Neural cell (in vitro differentiated cells): ENCODE measurements around the gene GALNT14.

Experiments
- CTCF ChIP-seq: fragments of 450-650 bp; IDR thresholded peaks from 2 replicates; pipeline ENCODE4 v1.5.1; 2014; ENCODE audit warnings: antibody characterized with exemption, mild to moderate bottlenecking, moderate library complexity; ENCODE audit not compliant: poor library complexity, severe bottlenecking
- EP300 ChIP-seq: fragments of 450-650 bp; conservative IDR thresholded peaks from 2 replicates; pipeline ENCODE4 v1.6.1; 2014; ENCODE audit warnings: antibody characterized with exemption, mild to moderate bottlenecking, moderate library complexity; ENCODE audit not compliant: poor library complexity, severe bottlenecking
- EZH2 ChIP-seq: fragments of 200-600, 300-800 bp; shearing (Covaris generic), sonication (generic); IDR thresholded peaks from 2 replicates; pipeline ENCODE4 v1.6.1; 2014; ENCODE audit warnings: antibody characterized with exemption, low read length, borderline replicate concordance, mild to moderate bottlenecking; ENCODE audit not compliant: insufficient read depth, poor library complexity, severe bottlenecking
- MXI1 ChIP-seq: fragments of 450-650 bp; conservative IDR thresholded peaks from 2 replicates; pipeline ENCODE4 v1.6.1; 2014; ENCODE audit warnings: antibody characterized with exemption, mild to moderate bottlenecking; ENCODE audit not compliant: poor library complexity, severe bottlenecking
- POLR2AphosphoS5 ChIP-seq: IDR thresholded peaks from 2 replicates; pipeline ENCODE4 v1.6.1; 2012
- REST ChIP-seq: IDR thresholded peaks from 2 replicates; pipeline ENCODE4 v1.6.1; 2012; ENCODE audit warnings: borderline replicate concordance

- TF ChIP-seq CTCF (no peak), POLR2AphosphoS5 (no peak), REST (no peak), EP300 (no peak), EZH2 (no peak), MXI1 (no peak)
These were observed 68.5 kb downstream of the GALNT14 start for GRCh38 chr2:31069643-31070325.
